Nephron progenitor cell (in vitro differentiated cells): ENCODE measurements around the gene RIPK3.
A peak's percentile ranks its signal among the peaks of the same experiment; 100 is the strongest.
"Not testable (repeated sequence)": the region's sequence is repeated elsewhere in the genome, so short reads cannot be mapped to it uniquely, and the experiment has no call there.

Experiments used
- DNase-seq: peaks from one replicate; pipeline ENCODE4 v3.0.0; 2021
- H3K27ac Mint-ChIP-seq: 2 replicates; pipeline ENCODE4 v1.8.0; 2021; ENCODE audit warnings: mild to moderate bottlenecking, moderate library complexity, mixed read lengths
- H3K27me3 Mint-ChIP-seq: 2 replicates; pipeline ENCODE4 v1.8.0; 2021; ENCODE audit warnings: mild to moderate bottlenecking, low read depth, mixed read lengths; ENCODE audit not compliant: poor library complexity
- H3K36me3 Mint-ChIP-seq: 2 replicates; pipeline ENCODE4 v1.8.0; 2021; ENCODE audit warnings: low read depth, mixed read lengths
- H3K4me1 Mint-ChIP-seq: 2 replicates; pipeline ENCODE4 v1.8.0; 2021; ENCODE audit warnings: mixed read lengths
- H3K4me3 Mint-ChIP-seq: 2 replicates; pipeline ENCODE4 v1.8.0; 2021; ENCODE audit warnings: mild to moderate bottlenecking, moderate library complexity, mixed read lengths
- H3K9me3 Mint-ChIP-seq: 2 replicates; pipeline ENCODE4 v1.8.0; 2021; ENCODE audit warnings: mild to moderate bottlenecking, moderate library complexity, mixed read lengths
- TF ChIP-seq, protein P1 (sequence below): fragments of 200-600 bp; sonication (generic); IDR thresholded peaks from 2 replicates; pipeline ENCODE4 v1.5.0; 2021; ENCODE audit warnings: antibody characterized with exemption

RIPK3 gene

DNA sequence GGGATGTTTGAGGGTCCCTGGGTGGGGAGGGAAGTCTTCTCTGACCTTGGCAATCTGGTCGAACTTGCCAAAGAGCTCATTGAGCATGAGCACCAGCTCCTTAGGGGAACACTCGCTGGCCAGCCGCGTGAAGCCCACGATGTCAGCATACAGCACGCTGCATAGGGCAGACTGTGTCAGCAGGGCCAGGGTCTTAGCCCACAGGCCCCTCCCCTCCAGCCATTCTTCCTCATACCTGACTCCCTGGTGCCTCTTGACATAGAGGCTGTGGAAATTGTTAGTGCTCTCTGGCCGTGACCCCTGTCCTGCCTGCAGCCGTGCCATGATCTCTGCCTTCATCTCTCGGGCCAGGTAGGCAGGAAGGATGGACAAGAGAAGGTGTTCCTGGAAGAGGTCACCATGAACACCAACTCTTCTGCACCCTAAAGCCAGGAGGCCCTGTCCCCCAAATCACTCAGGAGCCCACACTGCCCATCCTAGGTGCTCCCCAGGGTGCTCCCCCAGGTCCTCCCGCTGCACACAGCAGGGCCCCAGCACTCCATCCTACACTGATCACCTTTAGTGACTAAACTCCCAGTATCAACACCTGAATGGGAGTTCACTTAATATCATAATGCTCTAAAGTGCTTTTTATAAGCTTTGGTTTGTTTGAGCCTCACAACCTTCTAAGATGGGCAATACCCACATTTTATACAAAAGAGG lies 8.7 kb downstream of the RIPK3 start:
- TF ChIP-seq, protein P1, sequence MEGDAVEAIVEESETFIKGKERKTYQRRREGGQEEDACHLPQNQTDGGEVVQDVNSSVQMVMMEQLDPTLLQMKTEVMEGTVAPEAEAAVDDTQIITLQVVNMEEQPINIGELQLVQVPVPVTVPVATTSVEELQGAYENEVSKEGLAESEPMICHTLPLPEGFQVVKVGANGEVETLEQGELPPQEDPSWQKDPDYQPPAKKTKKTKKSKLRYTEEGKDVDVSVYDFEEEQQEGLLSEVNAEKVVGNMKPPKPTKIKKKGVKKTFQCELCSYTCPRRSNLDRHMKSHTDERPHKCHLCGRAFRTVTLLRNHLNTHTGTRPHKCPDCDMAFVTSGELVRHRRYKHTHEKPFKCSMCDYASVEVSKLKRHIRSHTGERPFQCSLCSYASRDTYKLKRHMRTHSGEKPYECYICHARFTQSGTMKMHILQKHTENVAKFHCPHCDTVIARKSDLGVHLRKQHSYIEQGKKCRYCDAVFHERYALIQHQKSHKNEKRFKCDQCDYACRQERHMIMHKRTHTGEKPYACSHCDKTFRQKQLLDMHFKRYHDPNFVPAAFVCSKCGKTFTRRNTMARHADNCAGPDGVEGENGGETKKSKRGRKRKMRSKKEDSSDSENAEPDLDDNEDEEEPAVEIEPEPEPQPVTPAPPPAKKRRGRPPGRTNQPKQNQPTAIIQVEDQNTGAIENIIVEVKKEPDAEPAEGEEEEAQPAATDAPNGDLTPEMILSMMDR = no peak
- Mint-ChIP-seq H3K4me1 (peaks cover 47% of the 10 kb centered on the region), H3K36me3 (no peaks in the 10 kb centered on the region), H3K9me3 (peaks cover 8% of the 10 kb centered on the region), H3K4me3 (no peak overlapping the region), H3K27ac (no peak overlapping the region), H3K27me3 (peaks cover 75% of the 10 kb centered on the region)
- no peak for DNase-seq

DNA sequence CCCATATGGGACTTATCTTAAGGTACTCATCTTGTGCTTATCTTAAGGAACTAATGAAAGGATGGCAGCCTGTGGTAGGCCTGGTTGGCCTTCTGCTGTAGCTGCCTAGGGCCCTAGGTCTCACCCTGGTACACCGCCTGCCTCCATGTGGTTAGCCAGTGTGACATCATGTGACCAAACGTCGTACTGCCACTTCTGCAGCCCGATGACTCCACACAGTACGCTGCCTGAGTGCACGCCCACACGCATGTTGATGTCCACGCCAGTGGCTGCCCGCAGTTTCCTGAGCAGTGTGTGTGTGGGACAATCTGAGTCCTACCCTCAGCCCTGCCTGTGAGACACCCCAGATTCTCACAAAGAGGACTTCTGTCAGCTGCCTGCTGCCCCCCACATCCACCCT lies 10.1 kb downstream of the RIPK3 start:
- Mint-ChIP-seq H3K4me1 (peaks cover 43% of the 10 kb centered on the region), H3K36me3 (no peaks in the 10 kb centered on the region), H3K4me3 (no peak overlapping the region), H3K9me3 (peaks cover 8% of the 10 kb centered on the region), H3K27me3 (peaks cover 63% of the 10 kb centered on the region), H3K27ac (no peak overlapping the region)
- TF ChIP-seq, protein P1 = no peak
- no peak for DNase-seq

DNA sequence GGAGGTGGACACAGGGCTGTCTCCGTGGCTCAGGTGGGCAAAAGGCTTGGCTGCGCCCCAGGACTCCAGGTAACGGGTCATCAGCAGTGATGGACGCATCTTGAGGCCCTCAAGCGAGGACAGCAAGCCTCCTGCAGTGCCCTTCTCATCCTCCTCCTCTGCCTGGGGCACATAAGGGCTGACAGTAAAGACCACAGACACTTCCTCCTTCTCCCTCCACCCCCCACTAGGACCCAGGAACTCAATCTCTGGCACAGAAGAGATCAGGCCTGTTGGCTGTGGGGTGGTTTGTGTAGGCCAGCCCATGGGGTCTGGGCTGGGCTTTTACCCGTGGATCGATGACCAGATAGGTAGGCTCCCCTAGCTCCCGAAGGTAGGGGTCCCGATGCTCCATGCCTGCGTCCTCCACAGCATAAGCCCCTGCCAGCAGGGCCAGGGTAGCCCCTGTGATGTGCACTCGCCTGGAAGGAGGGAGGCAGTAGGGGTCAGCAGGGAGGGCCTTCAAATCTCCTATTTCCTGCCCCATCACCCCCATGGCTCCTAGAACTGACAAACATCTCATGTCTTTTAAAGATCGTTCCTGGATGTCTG lies 10.6 kb downstream of the RIPK3 start:
- H3K36me3 Mint-ChIP-seq = no peaks in the 10 kb centered on the region
- H3K9me3 Mint-ChIP-seq = peaks cover 8% of the 10 kb centered on the region
- no peak for DNase-seq
- TF ChIP-seq, protein P1 = no peak
- H3K4me1 Mint-ChIP-seq = peaks cover 48% of the 10 kb centered on the region
- no peak overlapping the region for H3K4me3 Mint-ChIP-seq
- H3K27me3 Mint-ChIP-seq = peaks cover 59% of the 10 kb centered on the region
- no peak overlapping the region for H3K27ac Mint-ChIP-seq

DNA sequence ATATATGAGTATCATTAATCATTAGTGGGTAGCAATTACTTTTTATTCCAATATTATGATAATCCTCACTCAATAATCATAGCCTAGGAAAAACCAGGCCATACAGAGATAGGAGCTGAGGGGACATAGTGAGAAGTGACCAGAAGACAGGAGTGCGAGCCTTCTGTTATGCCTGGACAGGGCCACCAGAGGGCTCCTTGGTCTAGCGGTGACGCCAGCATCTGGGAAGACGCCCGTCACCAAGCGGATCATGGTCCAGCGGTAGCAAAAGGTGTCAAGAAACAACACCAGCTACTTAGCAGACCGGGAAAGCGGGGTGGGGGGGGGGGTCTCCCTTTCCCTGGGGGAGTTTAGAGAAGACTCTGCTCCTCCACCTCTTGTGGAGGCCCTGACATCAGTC lies 11.9 kb downstream of the RIPK3 start:
- Mint-ChIP-seq H3K4me1 (peaks cover 54% of the 10 kb centered on the region), H3K27me3 (peaks cover 49% of the 10 kb centered on the region)
- not testable (repeated sequence) for H3K4me3 Mint-ChIP-seq

DNA sequence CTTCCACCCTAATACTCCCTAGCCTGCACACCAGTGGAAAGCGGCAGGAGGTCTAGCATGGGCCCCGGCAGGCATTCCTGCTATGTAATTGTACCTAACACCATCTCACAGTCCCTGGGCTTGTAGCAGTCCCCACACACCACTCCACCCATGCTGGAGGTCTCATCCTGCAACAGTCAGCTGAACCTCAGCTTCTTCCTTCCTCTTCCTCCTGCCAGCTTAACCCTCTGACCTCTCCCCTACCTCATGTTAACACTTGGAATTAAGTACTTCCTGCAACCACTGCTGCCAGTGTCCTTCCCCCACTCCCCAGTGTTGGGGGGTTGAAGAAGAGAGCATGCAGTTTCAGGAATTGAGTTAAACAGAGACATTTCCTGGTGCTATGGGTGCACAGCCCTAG lies 12.5 kb downstream of the RIPK3 start:
- DNase-seq = no peak
- H3K27me3 Mint-ChIP-seq = peaks cover 44% of the 10 kb centered on the region
- peaks cover 8% of the 10 kb centered on the region for H3K9me3 Mint-ChIP-seq
- TF ChIP-seq, protein P1 = no peak
- no peak overlapping the region for H3K4me3 Mint-ChIP-seq
- no peak overlapping the region for H3K27ac Mint-ChIP-seq
- H3K36me3 Mint-ChIP-seq = no peaks in the 10 kb centered on the region
- peaks cover 54% of the 10 kb centered on the region for H3K4me1 Mint-ChIP-seq

More for the DNA sequence above, 11.9 kb downstream of the RIPK3 start:
- DNase-seq = peak; percentile 55
- TF ChIP-seq, protein P1 = peak; percentile 59
- not testable (repeated sequence) for H3K36me3 Mint-ChIP-seq, H3K27ac Mint-ChIP-seq, H3K9me3 Mint-ChIP-seq

DNA sequence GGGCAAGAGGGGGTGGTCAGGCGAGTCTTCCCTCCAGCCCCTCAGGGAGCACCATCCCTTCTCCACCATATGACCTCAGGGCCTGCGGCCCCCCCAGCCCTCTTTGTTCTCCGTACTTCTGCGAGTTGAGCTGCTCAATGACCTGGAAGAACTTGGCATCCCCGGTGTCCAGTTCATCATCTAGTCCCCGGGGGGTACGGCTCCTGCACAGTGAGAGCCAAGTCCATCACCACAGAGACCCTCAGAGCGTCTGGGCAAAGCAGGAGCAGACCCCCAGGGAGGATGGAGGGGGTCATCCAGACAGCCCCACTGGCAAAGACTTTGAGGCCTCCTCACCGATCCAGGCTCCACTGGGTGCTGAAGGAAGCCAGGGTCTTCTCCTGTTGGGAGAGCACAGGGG lies 13.8 kb downstream of the RIPK3 start:
- H3K27ac Mint-ChIP-seq = no peak overlapping the region
- H3K36me3 Mint-ChIP-seq = no peaks in the 10 kb centered on the region
- peak overlapping the region; percentile 40 for H3K4me3 Mint-ChIP-seq
- no peak for DNase-seq
- TF ChIP-seq, protein P1 = no peak
- H3K4me1 Mint-ChIP-seq = peaks cover 56% of the 10 kb centered on the region
- H3K9me3 Mint-ChIP-seq = peaks cover 8% of the 10 kb centered on the region
- peaks cover 43% of the 10 kb centered on the region for H3K27me3 Mint-ChIP-seq
